Germinal center (tissue), 1 donor: Measurements from ENCODE around the gene MIP.
A peak's percentile ranks its signal among the peaks of the same experiment; 100 is the strongest.
"Not testable (repeated sequence)": the region's sequence is repeated elsewhere in the genome, so short reads cannot be mapped to it uniquely, and the experiment has no call there.

Source experiments
- DNase-seq: peaks from one replicate; pipeline ENCODE4 v3.0.0; 2012; ENCODE audit warnings: mixed read lengths, low spot score

MIP gene

GRCh38 chr12:56454557-56454956 lies at the start of gene MIP:
Gene MIP, minus strand, starts transcription at chr12:56454657. Its CDS starts 44 bp downstream, at chr12:56454613.
- no peak for DNase-seq

- not testable (repeated sequence) for DNase-seq
These were observed 45.4 kb upstream of the MIP start for GRCh38 chr12:56499879-56500278.

GRCh38 chr12:56499452-56499851 lies 45.0 kb upstream of the MIP start:
- DNase-seq, result not testable (repeated sequence)

DNA sequence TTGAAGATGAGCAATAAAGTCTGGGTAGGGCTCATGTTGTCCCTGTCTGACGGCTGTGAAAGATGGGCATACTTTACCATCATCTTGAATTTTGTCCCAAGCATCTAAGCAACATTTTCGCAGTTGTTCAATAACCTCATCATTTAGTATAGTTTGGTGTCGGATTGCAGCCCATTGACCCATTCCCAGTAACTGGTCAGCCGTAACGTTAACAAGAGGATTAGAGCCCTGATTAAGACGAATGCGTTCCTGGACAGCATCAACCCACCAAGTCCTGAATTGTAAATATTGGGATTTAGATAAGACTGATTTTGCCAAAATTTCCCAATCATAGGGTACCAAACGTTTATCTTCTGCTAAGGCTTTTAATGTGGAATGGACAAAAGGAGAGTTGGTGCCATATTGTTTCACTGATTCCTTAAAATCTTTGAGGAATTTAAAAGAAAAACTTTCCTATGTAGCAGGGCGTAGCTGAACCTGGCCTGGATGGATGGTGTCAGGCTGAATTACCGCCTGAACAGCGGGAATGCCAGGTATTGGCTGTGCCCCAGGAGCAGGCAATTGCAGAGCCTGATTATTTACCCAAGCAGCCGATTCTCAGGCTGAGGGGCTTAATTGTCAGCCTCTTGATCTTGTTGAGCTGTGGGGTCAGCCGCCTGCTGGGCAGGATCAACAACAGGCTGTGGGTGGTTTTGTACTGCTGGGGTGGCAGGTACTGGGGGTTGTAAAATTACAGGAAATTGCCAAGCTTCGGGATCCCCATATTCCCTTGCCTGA lies 43.9 kb upstream of the MIP start:
- DNase-seq, result not testable (repeated sequence)

GRCh38 chr12:56496704-56497103 lies 42.2 kb upstream of the MIP start:
- DNase-seq, result peak; percentile 5

DNA sequence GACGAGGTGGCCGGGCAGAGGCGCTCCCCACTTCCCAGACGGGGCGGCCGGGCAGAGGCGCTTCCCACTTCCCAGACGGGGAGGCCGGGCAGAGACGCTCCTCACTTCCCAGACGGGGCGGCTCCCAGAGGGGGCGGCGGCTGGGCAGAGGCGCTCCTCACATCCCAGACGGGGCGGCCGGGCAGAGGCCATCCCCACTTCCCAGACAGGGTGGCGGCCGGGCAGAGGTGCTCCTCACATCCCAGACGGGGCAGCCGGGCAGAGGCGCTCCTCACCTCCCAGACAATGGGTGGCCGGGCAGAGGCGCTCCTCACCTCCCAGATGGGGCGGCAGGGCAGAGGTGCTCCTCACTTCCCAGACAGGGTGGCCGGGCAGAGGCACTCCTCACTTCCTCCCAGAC lies 40.0 kb upstream of the MIP start:
- DNase-seq, result not testable (repeated sequence)

- not testable (repeated sequence) for DNase-seq
These were observed 39.6 kb upstream of the MIP start for GRCh38 chr12:56494106-56494415.

DNA sequence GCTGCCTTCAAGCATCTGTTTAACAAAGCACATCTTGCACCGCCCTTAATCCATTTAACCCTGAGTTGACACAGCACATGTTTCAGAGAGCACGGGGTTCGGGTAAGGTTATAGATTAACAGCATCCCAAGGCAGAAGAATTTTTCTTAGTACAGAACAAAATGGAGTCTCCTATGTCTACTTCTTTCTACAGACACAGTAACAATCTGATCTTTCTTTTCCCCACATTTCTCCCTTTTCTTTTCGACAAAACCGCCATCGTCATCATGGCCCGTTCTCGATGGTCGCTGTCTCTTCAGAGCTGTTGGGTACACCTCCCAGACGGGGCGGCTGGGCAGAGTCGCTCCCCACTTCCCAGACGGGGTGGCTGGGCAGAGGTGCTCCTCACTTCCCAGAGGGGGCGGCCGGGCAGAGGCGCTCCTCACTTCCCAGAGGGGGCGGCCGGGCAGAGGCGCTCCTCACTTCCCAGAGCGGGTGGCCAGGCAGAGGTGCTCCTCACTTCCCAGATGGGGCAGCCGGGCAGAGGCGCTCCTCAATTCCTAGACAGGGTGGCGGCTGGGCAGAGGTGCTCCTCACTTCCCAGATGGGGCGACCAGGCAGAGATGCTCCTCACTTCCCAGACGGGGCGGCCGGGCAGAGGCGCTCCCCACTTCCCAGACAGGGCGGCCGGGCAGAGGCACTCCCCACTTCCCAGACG lies 39.1 kb upstream of the MIP start:
- not testable (repeated sequence) for DNase-seq

GRCh38 chr12:56490360-56490759 lies 35.9 kb upstream of the MIP start:
- DNase-seq, result no peak

GRCh38 chr12:56488041-56488955 lies 33.8 kb upstream of the MIP start, which contains the start of gene GLS2:
Gene GLS2, minus strand, starts transcription at chr12:56488161. Its CDS starts 43 bp downstream, at chr12:56488118.
- peak; percentile 88 for DNase-seq

- DNase-seq, result peak; percentile 23
These were observed 33.1 kb upstream of the MIP start for GRCh38 chr12:56487448-56488040.

DNA sequence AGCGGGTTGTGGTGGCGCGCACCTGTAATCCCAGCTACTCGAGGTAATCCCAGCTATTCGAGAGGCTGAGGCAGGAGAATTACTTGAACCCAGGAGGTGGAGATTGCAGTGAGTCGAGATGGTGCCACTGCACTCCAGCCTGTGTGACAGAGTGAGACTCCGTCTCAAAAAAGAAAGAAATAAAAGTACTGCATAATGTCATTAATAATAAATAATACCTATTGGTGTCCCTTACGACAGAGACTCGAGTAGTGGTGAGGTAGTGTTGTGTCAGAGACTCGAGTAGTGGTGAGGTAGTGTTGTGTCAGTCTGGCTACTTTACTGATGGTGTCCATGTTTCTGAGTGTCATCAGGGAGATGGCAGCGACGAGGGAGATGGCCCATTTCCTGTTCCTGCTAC lies 32.2 kb upstream of the MIP start:
- no peak for DNase-seq

DNA sequence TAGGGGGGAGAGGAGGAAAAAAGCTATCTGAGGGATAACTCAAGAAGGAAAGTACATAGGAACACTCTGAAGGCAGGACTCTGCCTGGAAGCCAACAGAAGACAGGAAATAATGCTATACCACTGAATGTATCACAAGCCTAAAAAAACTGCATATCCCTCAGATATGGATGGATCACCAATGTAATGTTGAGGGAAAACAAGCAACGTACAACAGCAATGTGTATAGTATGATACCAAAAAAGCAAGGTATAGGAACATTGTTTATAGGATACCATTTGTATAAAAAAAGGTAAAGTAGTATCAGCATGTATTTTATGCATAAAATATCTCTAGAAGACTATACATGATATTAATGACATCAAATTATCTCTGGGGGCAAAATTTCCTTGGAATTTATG lies 30.1 kb upstream of the MIP start:
- DNase-seq, result no peak

DNA sequence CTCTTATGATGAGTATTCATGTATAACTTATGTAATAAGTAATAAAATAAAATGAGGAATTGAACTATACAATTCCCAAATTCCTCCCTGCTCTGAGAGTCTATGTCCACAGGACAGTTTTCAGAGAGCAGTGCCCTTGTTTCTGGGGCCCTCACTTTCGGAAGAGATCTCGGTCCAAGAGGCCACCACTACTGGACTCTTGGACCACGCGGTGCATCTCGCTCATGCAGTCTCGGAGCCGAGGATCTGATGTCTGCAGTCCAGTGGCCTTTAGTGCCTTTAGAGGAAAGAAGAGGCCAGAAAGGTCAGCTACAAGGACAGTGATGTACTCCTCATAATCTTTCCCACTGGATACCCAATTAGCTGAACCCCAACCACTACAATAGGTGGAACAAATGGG lies 25.2 kb upstream of the MIP start:
- DNase-seq, result no peak

DNA sequence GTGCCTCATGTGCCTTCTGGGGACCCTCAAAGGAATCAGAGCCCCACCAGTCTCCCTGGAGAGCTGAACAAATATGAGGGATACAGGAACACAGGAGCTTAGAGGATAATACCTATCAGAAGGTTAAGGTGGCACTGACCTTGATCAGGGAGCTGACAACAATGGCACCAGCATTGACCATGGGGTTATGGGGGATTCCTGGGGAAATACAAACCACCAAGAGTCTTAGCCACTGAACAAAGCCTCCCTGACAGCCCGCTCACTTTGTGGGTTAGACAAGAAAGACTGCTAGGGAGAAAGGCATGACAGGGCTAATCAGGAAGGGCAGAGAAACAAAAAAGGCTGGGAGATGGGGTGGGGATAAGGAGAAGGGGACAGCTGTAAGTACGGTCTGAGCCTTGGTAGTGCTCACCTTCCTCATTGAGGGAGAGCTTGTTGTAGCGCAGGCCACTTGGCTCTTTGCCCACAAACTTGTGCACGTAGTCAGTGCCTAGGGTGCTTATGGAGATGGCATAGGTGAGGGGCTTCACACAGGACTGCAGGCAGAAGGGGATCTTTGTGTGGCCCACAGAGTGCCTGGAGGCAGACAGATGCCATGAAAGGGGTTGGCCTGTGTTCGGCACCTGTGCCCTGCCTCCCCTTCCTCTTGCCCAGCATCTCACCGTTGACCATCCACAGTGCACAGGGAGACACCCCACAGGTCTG lies 23.2 kb upstream of the MIP start:
- DNase-seq, result no peak

- no peak for DNase-seq
These were observed 22.5 kb upstream of the MIP start for GRCh38 chr12:56476972-56477432.

GRCh38 chr12:56476143-56476542 lies 21.7 kb upstream of the MIP start:
- DNase-seq, result no peak

DNA sequence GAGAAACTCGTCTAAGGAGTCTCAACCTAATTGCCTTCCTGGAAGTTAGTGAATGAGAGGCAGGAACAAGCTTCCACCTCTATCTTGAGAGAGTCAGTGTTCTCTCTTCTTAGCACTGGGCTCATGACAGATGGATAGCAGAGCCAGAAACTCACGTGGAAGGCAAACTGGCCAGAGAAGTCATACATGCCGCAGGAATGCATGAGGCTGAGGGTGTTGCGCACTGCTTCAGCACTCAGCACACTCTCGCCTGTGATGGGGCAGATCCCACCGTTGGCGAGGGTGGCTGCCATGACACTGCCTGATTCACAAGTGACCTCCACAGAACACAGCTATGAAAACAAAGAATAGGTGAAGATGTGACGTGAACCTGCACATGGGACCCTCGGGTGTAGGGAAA lies 19.9 kb upstream of the MIP start:
- no peak for DNase-seq

- DNase-seq, result no peak
These were observed 14.8 kb upstream of the MIP start for GRCh38 chr12:56469007-56469930.
